Measurements from ENCODE around the gene DGKI.

DNA sequence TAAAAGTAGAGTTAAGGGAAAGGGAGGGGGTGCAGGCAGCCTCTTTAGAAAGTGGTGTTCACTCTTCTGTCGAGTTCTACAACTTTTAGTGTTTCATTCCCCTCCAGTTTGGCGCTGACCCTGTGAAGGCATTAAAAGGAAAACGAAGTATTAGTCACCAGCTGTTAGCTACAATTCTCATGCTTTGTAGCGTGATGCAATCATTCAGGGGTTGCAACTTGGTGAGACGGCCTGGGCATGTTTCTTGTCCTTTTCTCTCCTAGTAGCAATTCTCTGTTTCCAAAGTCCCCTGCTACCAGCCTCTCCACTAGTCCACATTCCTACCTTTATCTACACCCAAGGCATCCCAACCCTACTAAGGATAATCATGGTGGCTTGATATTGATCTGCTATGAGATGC is 33.7 kb upstream of the DGKI start:
- TF ChIP-seq, protein P1, sequence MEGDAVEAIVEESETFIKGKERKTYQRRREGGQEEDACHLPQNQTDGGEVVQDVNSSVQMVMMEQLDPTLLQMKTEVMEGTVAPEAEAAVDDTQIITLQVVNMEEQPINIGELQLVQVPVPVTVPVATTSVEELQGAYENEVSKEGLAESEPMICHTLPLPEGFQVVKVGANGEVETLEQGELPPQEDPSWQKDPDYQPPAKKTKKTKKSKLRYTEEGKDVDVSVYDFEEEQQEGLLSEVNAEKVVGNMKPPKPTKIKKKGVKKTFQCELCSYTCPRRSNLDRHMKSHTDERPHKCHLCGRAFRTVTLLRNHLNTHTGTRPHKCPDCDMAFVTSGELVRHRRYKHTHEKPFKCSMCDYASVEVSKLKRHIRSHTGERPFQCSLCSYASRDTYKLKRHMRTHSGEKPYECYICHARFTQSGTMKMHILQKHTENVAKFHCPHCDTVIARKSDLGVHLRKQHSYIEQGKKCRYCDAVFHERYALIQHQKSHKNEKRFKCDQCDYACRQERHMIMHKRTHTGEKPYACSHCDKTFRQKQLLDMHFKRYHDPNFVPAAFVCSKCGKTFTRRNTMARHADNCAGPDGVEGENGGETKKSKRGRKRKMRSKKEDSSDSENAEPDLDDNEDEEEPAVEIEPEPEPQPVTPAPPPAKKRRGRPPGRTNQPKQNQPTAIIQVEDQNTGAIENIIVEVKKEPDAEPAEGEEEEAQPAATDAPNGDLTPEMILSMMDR (IDR thresholded peaks at IDR 0.05): no peak
- TF ChIP-seq POLR2A (IDR thresholded peaks at IDR 0.05): no peak
